Occipital lobe (tissue), 2 donors: Measurements from ENCODE around the gene PRSS2. TPM values are rescaled to one million over a fixed set of nuclear protein-coding genes. Genes with fewer than 3 reads are reported as not detected.

Source experiments
- DNase-seq: peaks from one replicate; lab custom pipeline; 2025; lab: John Stamatoyannopoulos, UW
- total RNA-seq: library from RNA; depleted of rRNA; stranded (reverse); fragments of >200 nt; gene quantifications from one replicate; pipeline ENCODE4 v1.2.3, GENCODE V29; 2014

PRSS2 gene
- total RNA-seq, 1 donor from 2014 or later = not detected

DNA sequence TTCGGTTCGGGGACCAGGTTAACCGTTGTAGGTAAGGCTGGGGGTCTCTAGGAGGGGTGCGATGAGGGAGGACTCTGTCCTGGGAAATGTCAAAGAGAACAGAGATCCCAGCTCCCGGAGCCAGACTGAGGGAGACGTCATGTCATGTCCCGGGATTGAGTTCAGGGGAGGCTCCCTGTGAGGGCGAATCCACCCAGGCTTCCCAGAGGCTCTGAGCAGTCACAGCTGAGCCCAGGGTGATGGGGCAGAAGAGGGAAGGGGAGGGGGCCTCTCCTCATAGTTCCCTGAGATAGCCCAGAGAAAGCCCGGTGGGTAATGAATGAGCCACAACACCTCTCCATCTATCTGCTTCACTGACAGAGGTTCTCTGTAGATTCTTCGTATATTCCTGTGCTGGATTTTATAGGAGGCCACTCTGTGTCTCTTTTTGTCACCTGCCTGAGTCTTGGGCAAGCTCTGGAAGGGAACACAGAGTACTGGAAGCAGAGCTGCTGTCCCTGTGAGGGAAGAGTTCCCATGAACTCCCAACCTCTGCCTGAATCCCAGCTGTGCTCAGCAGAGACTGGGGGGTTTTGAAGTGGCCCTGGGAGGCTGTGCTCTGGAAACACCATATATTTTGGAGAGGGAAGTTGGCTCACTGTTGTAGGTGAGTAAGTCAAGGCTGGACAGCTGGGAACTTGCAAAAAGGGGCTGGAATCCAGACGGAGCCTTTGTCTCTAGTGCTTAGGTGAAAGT, 16.4 kb downstream of the PRSS2 start:
- DNase-seq = no peak

- DNase-seq = no peak
These were observed 17.0 kb downstream of the PRSS2 start for GRCh38 chr7:142787783-142788182.

DNA sequence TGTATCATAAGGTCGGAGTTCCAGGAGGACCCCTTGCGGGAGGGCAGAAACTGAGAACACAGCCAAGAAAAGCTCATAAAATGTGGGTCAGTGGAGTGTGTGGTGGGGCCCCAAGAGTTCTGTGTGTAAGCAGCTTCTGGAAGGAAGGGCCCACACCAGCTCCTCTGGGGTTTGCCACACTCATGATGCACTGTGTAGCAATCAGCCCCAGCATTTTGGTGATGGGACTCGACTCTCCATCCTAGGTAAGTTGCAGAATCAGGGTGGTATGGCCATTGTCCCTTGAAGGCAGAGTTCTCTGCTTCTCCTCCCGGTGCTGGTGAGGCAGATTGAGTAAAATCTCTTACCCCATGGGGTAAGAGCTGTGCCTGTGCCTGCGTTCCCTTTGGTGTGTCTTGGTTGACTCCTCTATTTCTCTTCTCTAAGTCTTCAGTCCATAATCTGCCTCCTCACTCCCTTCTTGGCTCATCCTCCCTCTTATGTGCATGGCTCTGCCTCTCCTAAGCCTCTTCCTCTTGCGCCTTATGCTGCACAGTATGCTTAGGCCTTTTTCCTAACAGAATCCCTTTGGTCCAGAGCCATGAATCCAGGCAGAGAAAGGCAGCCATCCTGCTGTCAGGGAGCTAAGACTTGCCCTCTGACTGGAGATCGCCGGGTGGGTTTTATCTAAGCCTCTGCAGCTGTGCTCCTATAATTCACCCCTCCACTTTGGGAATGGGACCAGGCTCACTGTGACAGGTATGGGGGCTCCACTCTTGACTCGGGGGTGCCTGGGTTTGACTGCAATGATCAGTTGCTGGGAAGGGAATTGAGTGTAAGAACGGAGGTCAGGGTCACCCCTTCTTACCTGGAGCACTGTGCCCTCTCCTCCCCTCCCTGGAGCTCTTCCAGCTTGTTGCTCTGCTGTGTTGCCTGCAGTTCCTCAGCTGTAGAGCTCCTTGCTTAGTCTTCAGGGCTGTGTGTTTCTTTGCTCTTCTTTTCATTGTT, 17.8 kb downstream of the PRSS2 start:
- no peak for DNase-seq

GRCh38 chr7:142789441-142789840, 18.7 kb downstream of the PRSS2 start:
- no peak for DNase-seq

GRCh38 chr7:142790056-142790455, 19.3 kb downstream of the PRSS2 start:
- no peak for DNase-seq

DNA sequence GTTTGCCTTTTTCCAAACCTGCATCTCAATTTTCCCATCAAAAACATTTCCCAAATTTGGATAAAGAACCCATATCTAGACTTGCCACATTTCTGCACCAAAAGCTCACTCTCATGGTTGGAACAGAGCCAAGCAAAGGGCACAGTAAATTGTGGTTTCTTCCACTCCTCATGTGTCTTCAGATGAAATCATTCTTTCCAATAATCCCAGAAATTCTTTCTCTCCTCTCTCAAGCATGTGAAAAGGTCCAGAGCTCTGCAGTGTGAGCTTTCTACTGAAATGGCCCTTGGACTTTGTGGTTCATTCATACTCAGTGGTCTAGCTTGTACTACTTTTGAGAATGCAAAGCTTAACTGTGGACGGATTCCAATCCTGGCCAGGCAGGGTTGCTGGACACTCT, 19.8 kb downstream of the PRSS2 start:
- DNase-seq = no peak

GRCh38 chr7:142791502-142791901, 20.7 kb downstream of the PRSS2 start:
- DNase-seq = no peak

DNA sequence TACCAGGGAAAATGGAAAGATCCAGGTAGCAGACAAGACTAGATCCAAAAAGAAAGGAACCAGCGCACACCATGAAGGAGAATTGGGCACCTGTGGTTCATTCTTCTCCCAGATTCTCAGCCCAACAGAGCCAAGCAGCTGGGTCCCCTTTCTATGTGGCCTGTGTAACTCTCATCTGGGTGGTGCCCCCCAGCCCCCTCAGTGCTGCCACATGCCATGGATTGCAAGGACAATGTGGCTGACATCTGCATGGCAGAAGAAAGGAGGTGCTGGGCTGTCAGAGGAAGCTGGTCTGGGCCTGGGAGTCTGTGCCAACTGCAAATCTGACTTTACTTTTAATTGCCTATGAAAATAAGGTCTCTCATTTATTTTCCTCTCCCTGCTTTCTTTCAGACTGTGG, 21.4 kb downstream of the PRSS2 start:
- no peak for DNase-seq

DNA sequence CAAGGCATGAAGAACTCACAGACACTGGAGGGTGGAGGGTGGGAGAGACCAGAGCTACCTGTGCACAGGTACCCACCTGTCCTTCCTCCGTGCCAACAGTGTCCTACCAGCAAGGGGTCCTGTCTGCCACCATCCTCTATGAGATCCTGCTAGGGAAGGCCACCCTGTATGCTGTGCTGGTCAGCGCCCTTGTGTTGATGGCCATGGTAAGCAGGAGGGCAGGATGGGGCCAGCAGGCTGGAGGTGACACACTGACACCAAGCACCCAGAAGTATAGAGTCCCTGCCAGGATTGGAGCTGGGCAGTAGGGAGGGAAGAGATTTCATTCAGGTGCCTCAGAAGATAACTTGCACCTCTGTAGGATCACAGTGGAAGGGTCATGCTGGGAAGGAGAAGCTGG, 21.8 kb downstream of the PRSS2 start:
- DNase-seq = no peak

GRCh38 chr7:142793156-142793555, 22.4 kb downstream of the PRSS2 start:
- no peak for DNase-seq

- DNase-seq = no peak
These were observed 24.6 kb downstream of the PRSS2 start for GRCh38 chr7:142795339-142795863.

- DNase-seq = no peak
These were observed 25.3 kb downstream of the PRSS2 start for GRCh38 chr7:142796001-142796500.

GRCh38 chr7:142796501-142797390, 26.0 kb downstream of the PRSS2 start:
- DNase-seq = no peak

GRCh38 chr7:142797391-142798377, 26.9 kb downstream of the PRSS2 start:
- no peak for DNase-seq

- DNase-seq = no peak
These were observed 28.0 kb downstream of the PRSS2 start for GRCh38 chr7:142798451-142799436.

DNA sequence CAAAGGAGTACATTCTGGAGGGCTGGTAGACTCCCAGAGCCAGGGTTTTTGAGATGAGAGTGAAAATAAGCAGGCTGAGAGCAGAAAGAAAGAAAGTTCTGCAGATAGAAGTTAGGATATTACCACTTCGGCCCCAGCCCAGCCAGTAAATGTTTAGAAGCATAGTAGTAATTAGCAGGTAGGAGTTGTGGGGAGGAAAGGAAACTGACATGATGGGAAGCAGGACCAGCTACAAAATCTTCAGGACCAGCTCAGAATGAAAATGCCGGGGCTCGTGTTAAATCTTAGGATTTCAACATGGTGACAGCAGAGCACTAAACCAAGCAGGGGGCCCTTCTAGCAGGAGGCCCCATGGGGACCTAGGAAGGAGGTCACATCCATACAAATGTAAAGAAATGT, 28.7 kb downstream of the PRSS2 start:
- DNase-seq = no peak

GRCh38 chr7:142800088-142800487, 29.3 kb downstream of the PRSS2 start:
- DNase-seq = no peak

DNA sequence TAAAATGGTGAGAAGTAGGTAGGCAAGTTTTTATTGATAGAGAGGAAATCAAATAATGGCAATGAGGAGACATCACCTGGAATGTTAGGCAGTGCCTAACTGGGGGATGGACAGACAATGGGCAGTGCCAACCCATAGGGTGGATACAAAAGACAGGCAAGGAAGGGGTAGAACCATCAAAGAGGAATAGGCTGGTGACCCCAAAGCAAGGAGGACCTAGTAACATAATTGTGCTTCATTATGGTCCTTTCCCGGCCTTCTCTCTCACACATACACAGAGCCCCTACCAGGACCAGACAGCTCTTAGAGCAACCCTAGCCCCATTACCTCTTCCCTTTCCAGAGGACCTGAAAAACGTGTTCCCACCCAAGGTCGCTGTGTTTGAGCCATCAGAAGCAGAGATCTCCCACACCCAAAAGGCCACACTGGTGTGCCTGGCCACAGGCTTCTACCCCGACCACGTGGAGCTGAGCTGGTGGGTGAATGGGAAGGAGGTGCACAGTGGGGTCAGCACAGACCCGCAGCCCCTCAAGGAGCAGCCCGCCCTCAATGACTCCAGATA, 30.0 kb downstream of the PRSS2 start:
- DNase-seq = no peak
